ENCODE measurements around the gene BANF2.

DNA sequence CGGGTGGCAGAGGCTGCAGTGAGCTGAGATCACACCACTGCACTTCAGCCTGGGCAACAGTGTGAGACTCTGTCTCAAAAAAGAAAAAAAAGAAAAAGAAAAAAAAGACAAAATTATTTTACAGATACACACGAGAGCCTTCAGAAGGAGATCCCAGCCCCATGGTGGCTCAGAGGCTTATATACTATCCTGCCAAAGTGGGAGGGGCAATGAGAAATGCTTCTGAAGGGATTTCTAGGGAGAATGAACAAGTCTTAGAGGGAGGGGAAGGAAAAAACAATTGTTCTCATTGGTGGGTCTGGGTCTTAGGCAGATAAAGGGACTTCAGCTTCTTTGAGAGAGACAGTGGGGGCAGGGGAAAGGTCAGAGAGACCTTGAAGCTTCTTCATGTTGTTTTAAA lies 76.8 kb downstream of the BANF2 start:
- TF ChIP-seq, protein P1, sequence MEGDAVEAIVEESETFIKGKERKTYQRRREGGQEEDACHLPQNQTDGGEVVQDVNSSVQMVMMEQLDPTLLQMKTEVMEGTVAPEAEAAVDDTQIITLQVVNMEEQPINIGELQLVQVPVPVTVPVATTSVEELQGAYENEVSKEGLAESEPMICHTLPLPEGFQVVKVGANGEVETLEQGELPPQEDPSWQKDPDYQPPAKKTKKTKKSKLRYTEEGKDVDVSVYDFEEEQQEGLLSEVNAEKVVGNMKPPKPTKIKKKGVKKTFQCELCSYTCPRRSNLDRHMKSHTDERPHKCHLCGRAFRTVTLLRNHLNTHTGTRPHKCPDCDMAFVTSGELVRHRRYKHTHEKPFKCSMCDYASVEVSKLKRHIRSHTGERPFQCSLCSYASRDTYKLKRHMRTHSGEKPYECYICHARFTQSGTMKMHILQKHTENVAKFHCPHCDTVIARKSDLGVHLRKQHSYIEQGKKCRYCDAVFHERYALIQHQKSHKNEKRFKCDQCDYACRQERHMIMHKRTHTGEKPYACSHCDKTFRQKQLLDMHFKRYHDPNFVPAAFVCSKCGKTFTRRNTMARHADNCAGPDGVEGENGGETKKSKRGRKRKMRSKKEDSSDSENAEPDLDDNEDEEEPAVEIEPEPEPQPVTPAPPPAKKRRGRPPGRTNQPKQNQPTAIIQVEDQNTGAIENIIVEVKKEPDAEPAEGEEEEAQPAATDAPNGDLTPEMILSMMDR (IDR thresholded peaks at IDR 0.05; ENCODE audit: low read depth, low read length, poor library complexity, severe bottlenecking), result no peak
- no peak for TF ChIP-seq EZH2phosphoT487 (IDR thresholded peaks at IDR 0.05; ENCODE audit: borderline replicate concordance, low read length)
